ENCODE data around the gene TMEM204.

The TMEM204 gene

GRCh38 chr16:1525871-1526607 lies 7.4 kb upstream of the TMEM204 start:
- TF ChIP-seq, protein P1, sequence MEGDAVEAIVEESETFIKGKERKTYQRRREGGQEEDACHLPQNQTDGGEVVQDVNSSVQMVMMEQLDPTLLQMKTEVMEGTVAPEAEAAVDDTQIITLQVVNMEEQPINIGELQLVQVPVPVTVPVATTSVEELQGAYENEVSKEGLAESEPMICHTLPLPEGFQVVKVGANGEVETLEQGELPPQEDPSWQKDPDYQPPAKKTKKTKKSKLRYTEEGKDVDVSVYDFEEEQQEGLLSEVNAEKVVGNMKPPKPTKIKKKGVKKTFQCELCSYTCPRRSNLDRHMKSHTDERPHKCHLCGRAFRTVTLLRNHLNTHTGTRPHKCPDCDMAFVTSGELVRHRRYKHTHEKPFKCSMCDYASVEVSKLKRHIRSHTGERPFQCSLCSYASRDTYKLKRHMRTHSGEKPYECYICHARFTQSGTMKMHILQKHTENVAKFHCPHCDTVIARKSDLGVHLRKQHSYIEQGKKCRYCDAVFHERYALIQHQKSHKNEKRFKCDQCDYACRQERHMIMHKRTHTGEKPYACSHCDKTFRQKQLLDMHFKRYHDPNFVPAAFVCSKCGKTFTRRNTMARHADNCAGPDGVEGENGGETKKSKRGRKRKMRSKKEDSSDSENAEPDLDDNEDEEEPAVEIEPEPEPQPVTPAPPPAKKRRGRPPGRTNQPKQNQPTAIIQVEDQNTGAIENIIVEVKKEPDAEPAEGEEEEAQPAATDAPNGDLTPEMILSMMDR (conservative IDR thresholded peaks at IDR 0.05): peak; percentile 30
- H3K27ac ChIP-seq: peak overlapping the region; percentile 88

- peak overlapping the region; percentile 88 for H3K27ac ChIP-seq
- TF ChIP-seq, protein P1 (conservative IDR thresholded peaks at IDR 0.05): no peak
These were observed 6.6 kb upstream of the TMEM204 start for GRCh38 chr16:1526608-1527555.

DNA sequence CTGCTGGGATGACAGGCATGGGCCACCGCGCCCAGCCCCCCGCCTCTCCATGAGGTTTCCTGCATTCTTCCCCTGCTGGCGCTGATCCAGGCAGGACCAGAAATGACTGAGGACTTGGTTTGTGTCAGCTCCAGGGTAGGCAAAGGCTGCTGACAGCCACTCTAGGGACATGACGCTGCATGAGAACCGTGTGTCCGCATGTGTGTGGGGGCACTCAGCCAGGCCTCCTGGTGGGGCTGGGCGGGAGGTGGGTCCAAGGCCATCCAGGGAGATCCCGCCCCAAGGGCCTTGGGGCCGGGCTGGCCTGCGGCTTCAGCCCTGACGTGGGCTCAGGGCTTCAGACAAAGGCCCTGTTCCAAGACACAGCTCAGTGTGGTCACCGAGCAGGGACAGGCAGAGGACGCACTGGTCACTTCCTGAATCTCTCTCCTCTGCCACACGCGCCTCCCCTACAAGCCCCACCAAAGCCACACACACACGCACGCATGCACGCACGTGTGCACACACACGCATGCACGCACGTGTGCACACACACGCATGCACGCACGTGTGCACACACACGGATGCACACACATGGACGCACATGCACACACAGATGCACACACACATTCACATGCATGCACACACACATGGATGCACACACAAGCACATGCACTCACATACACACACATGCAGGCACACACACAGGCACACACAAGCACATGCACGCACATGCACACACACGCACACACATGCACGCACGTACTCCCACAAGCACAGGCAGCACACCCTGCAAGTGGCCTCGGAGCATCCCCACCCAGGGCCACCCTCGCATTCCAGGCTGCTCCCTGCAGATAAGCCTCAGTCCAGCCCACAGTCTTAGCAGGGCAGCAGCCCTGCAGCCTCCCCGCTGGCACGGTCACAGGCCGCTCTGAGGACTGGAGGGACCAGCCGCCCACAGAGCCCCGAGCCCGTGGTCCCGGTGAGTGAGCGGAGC lies 5.3 kb upstream of the TMEM204 start:
- H3K27ac ChIP-seq: peak overlapping the region; percentile 88
- TF ChIP-seq, protein P1 (conservative IDR thresholded peaks at IDR 0.05): no peak

GRCh38 chr16:1528921-1529537 lies 4.4 kb upstream of the TMEM204 start:
- no peak overlapping the region for H3K27ac ChIP-seq
- TF ChIP-seq, protein P1 (conservative IDR thresholded peaks at IDR 0.05): no peak

- TF ChIP-seq, protein P1 (conservative IDR thresholded peaks at IDR 0.05): no peak
- no peak overlapping the region for H3K27ac ChIP-seq
These were observed 3.0 kb upstream of the TMEM204 start for GRCh38 chr16:1530349-1530882.

DNA sequence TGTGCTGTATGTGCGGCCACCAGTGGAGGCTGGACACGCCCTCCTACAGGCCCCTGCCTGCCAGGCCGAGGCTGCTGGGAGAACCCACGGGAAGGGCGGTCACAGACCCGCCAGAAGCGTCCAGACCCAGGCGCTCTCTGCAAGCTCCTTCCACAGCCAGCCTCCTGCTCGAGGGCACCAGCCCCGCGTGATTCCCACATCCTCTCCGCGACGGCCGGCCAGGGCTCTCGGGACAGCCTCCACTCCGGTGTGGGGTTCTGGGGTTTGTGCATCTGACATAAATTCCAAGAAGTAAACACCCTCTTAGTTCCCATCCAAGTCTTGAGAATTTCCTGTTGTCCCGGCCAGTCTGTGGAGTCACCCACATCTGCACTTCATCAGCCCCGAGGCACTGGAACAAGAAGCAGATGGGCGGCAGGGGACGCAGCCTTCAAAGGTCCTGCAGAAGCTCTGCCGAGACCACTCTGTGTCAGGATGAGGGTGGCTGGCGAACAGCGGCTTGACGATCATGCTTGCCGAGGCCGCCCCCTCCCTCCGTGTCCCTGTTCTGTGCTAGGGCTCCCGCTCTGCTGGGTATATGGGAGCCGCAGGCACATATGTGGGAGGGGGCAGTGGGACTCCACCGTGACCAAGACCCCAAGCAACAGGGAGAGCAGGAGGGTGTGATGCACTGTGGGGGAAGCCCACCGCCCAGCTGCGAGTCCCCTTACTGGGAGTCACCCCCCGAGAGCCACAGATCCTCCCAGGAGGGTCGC lies 2.4 kb upstream of the TMEM204 start:
- TF ChIP-seq, protein P1 (conservative IDR thresholded peaks at IDR 0.05): no peak
- H3K27ac ChIP-seq: no peak overlapping the region

All from VCaP (cell line).